Osteoblast (primary cell): Measurements from ENCODE around the gene CSF1R. TPM values are rescaled to one million over a fixed set of nuclear protein-coding genes. Genes with fewer than 3 reads are reported as not detected.

Experiments used
- DNase-seq: peaks from one replicate; pipeline ENCODE4 v3.0.0; 2011; ENCODE audit warnings: low spot score, mixed read lengths; ENCODE audit not compliant: insufficient read length; ENCODE audit errors: missing footprints
- H2AFZ ChIP-seq: 2 replicates; pipeline ENCODE4 v1.6.0; 2011; ENCODE audit warnings: mild to moderate bottlenecking, low read length
- H3K27ac ChIP-seq: 2 replicates; pipeline ENCODE4 v1.5.1; 2011; ENCODE audit warnings: mild to moderate bottlenecking, low read depth, low read length, moderate library complexity
- H3K27me3 ChIP-seq: 2 replicates; pipeline ENCODE4 v1.6.0; 2012; ENCODE audit warnings: mild to moderate bottlenecking, control low read depth, inconsistent platforms, low read length, moderate library complexity; ENCODE audit not compliant: insufficient read depth
- H3K36me3 ChIP-seq: 2 replicates; pipeline ENCODE4 v1.5.1; 2011; ENCODE audit warnings: mild to moderate bottlenecking, low read length, control low read depth, moderate library complexity; ENCODE audit not compliant: insufficient read depth
- H3K4me1 ChIP-seq: 2 replicates; pipeline ENCODE4 v1.5.1; 2011; ENCODE audit warnings: mild to moderate bottlenecking, low read length, control low read depth, moderate library complexity; ENCODE audit not compliant: insufficient read depth
- H3K4me2 ChIP-seq: 2 replicates; pipeline ENCODE4 v1.6.0; 2011; ENCODE audit warnings: mild to moderate bottlenecking, low read length; ENCODE audit not compliant: insufficient read depth
- H3K4me3 ChIP-seq: fragments of 200-600 bp; sonication (generic); 3 replicates; pipeline ENCODE4 v1.5.1; 2012; ENCODE audit warnings: mild to moderate bottlenecking, low read length, inconsistent platforms; ENCODE audit not compliant: insufficient read depth
- H3K79me2 ChIP-seq: 2 replicates; pipeline ENCODE4 v1.6.0; 2012; ENCODE audit warnings: mild to moderate bottlenecking, low read length, control low read depth, inconsistent platforms; ENCODE audit not compliant: insufficient read depth
- H3K9me3 ChIP-seq: 2 replicates; pipeline ENCODE4 v1.5.1; 2011; ENCODE audit warnings: low read depth, low read length, control low read depth
- H4K20me1 ChIP-seq: 2 replicates; pipeline ENCODE4 v1.6.0; 2012; ENCODE audit warnings: mild to moderate bottlenecking, low read length, control low read depth; ENCODE audit not compliant: insufficient read depth
- CTCF ChIP-seq: IDR thresholded peaks from 2 replicates; pipeline ENCODE4 v1.5.1; 2011; ENCODE audit warnings: mild to moderate bottlenecking, low read depth, low read length, moderate library complexity; ENCODE audit errors: extremely low read depth
- total RNA-seq: library from RNA; depleted of rRNA; stranded (reverse); fragments of >200 nt; gene quantifications from 2 replicates; pipeline ENCODE4 v1.2.3, GENCODE V29; 2012

CSF1R gene
- total RNA-seq, 1 donor = 0.36 TPM

DNA sequence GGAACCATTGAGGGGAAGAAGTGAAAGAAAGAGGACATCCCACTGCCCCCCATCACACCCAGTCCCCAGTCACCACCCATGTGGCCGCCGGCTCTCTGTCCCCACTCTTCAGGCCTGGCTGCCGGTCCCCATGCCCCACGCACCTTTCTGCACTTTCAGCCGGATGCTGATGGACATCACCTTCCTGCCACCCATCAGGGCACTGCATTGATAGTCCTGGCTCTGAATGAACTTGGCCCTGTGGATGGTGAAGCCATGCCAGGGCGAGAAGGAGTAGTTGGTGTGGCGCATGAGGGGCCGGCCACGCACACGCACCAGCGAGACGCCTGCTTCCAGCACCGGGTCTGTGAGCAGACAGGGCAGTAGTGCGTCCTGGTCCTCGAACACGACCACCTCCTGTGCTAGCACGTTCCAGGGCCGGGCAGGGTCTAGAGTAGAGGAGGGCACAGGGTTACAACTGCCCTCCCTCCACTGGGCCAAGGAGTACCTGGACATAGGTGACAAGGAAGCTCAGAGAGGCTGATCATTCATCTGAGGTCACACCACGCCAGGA lies 6.4 kb downstream of the CSF1R start:
- no peaks in the 10 kb centered on the region for H3K9me3 ChIP-seq
- H3K4me2 ChIP-seq = no peak overlapping the region
- no peaks in the 10 kb centered on the region for H4K20me1 ChIP-seq
- no peak overlapping the region for H3K27ac ChIP-seq
- DNase-seq = no peak
- peaks cover 8% of the 10 kb centered on the region for H3K4me1 ChIP-seq
- H3K4me3 ChIP-seq = no peak overlapping the region
- H3K27me3 ChIP-seq = no peaks in the 10 kb centered on the region
- TF ChIP-seq CTCF = no peak
- no peak overlapping the region for H2AFZ ChIP-seq
- no peaks in the 10 kb centered on the region for H3K36me3 ChIP-seq
- H3K79me2 ChIP-seq = no peaks in the 10 kb centered on the region

DNA sequence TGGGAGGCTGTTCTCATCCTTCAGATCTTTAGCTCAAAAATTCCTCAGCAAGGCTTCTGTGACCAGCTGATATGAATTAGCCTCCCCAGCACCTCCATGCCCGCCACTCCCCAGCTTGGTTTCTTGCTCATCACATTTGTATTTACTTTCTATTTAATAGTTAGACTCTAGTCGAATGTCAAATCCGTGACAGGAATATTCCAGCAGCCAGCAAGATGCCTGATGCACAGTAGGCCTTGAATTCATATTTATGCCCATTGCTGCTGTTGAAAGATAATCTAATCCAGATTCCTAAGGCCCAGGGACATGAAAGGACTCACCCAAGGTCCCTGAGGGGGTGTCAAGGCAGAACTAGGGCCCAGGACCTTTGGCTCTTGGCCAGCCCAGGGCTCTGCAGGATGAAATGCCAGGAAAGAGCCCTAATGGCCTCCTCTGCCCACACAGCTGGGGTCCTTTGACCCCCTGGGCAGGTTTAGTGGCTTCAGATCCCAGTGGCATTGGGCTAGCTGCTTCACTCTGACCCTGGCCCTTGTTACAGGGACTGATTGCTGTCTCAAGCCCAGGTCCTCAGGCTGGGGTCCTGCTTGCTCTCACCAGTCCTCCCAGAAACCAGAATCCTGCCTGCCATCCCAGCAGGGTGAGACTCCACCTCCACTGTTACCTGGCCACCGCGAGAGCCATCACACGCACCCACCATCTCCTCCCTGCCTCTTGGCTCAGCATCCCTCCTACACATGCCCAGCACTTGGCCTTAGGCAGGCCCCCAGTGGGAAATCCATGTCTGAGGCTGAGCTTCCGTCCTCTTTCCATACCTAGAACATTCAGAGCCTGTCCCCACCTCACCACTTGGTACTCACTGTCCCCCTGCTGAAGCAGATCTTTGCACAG lies 7.3 kb downstream of the CSF1R start:
- no peak overlapping the region for H2AFZ ChIP-seq
- no peaks in the 10 kb centered on the region for H4K20me1 ChIP-seq
- no peak for DNase-seq
- H3K27ac ChIP-seq = no peak overlapping the region
- no peaks in the 10 kb centered on the region for H3K79me2 ChIP-seq
- H3K27me3 ChIP-seq = no peaks in the 10 kb centered on the region
- no peaks in the 10 kb centered on the region for H3K36me3 ChIP-seq
- no peak for TF ChIP-seq CTCF
- no peak overlapping the region for H3K4me2 ChIP-seq
- H3K4me3 ChIP-seq = no peak overlapping the region
- no peaks in the 10 kb centered on the region for H3K9me3 ChIP-seq
- H3K4me1 ChIP-seq = peaks cover 8% of the 10 kb centered on the region

DNA sequence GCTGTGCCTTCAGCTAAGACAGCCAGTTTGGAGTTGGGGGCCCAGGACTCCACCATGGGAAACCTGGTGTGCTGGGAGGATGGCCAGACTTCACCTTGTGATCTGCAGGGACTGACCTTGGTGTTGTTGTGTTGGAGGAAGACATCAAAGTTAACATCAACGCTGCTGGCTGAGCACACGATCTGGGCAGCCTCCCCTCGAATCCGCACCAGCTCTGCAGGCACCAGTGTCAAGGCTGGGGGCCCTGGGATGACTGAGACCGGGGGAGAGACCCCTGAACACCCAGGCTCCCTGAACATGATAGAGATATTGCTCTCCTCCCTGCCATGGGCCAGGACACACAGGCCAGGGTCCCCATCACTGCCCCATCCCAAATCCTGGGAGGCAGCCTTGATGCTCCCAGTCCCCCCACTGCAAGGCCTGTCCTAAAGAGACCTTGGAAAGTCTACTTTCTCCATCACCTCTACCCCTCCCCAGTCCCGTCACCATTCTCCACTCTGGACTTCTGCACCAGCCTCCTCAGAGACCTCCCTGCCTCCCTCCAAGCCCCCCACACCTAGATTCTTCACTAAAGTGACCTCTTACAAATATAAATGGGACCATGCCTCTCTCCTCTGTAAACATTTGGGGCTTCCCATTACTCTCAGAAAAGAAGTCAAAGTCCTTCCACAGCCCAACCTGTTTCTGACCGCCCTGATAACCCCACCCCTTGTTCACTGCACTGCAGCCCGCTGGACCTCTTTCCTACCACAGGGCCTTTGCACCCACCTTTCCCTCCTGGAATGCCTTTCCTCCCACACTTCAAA lies 8.2 kb downstream of the CSF1R start:
- DNase-seq = no peak
- Histone ChIP-seq H3K4me2 (no peak overlapping the region), H3K9me3 (peaks cover 2% of the 10 kb centered on the region), H3K4me3 (no peak overlapping the region), H2AFZ (no peak overlapping the region), H4K20me1 (no peaks in the 10 kb centered on the region), H3K4me1 (peaks cover 8% of the 10 kb centered on the region), H3K79me2 (no peaks in the 10 kb centered on the region), H3K36me3 (no peaks in the 10 kb centered on the region), H3K27me3 (no peaks in the 10 kb centered on the region), H3K27ac (no peak overlapping the region)
- TF ChIP-seq CTCF = no peak

- Histone ChIP-seq H3K36me3 (no peaks in the 10 kb centered on the region), H3K79me2 (no peaks in the 10 kb centered on the region), H3K4me1 (peaks cover 6% of the 10 kb centered on the region), H3K4me3 (no peak overlapping the region), H4K20me1 (no peaks in the 10 kb centered on the region), H2AFZ (no peak overlapping the region), H3K27ac (no peak overlapping the region), H3K4me2 (no peak overlapping the region), H3K9me3 (peaks cover 4% of the 10 kb centered on the region), H3K27me3 (no peaks in the 10 kb centered on the region)
- DNase-seq = peak; percentile 44
- TF ChIP-seq CTCF = no peak
Measured at GRCh38 chr5:150077060-150077459, 9.3 kb downstream of the CSF1R start.
